ENCODE data around the gene GFI1. TPM values are rescaled to one million over a fixed set of nuclear protein-coding genes. Genes with fewer than 3 reads are reported as not detected.

Gene GFI1
- total and polyA plus RNA-seq, 2 of the 13 experiments (the other 11 are each of a cell fraction or from before 2014, with no cell fraction given) = 10.3 to 10.5 TPM

DNA sequence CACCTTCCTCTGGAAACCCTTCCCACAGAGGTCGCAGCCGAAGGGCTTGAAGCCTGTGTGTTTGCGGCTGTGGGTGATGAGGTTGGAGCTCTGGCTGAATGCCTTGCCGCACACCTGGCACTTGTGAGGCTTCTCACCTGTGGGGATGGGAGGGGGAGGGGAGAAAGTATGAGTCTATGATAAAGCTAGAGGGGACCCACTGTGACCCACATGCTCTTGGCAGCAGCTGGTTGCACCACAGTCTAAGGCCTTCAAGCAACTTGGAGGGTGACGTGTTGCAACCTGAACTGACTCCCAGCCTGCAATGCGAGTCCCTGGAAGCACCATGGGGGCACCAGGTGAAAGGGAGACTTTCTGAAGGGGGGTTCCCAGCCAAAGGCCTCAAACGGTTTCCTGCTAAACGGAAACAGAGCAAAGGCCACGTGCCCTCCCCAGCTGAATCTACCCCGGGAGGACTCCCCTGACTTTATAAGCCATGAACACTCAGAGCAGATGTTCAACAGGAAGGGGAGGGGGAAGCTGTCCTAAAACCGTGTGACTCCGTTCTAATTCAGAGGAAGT lies 10.6 kb downstream of the GFI1 start (continued):
- no peak for TF ChIP-seq HNRNPH1 (optimal IDR thresholded peaks at IDR 0.05; ENCODE audit: low read depth, low read length)
- TF ChIP-seq PCBP2 (optimal IDR thresholded peaks at IDR 0.05; ENCODE audit: low read depth, low read length, poor library complexity, severe bottlenecking) = no peak
- no peak for TF ChIP-seq RCOR2 (CRISPR knock-in tag; IDR thresholded peaks at IDR 0.05)
- TF ChIP-seq ZNF570 (CRISPR knock-in tag; IDR thresholded peaks at IDR 0.05; ENCODE audit: borderline replicate concordance) = no peak

DNA sequence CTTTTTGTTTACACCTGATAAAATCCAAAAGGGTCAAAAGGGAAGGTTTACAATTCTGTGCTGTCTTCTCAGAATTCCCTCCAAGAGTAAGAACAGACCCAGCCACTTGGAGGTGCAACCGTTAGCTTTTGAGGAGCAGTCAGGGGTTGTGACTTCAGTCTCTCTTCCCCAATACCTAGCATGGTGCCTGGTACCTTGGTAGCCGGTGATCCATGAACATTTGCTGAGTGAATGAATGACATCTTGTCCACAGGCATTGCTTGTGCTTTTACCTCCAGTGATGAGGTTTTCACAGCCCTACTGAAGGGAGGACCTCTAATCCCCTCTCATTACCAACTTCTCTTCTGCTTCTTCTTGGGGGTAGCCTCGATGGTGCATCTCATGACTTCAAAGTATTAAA lies 11.7 kb downstream of the GFI1 start:
- TF ChIP-seq, protein P1, sequence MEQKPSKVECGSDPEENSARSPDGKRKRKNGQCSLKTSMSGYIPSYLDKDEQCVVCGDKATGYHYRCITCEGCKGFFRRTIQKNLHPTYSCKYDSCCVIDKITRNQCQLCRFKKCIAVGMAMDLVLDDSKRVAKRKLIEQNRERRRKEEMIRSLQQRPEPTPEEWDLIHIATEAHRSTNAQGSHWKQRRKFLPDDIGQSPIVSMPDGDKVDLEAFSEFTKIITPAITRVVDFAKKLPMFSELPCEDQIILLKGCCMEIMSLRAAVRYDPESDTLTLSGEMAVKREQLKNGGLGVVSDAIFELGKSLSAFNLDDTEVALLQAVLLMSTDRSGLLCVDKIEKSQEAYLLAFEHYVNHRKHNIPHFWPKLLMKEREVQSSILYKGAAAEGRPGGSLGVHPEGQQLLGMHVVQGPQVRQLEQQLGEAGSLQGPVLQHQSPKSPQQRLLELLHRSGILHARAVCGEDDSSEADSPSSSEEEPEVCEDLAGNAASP (CRISPR knock-in tag; IDR thresholded peaks at IDR 0.05; ENCODE audit: borderline replicate concordance) = no peak
- TF ChIP-seq ZNF572 (CRISPR knock-in tag; IDR thresholded peaks at IDR 0.05) = no peak
- no peak for TF ChIP-seq U2AF2 (IDR thresholded peaks at IDR 0.05; ENCODE audit: low read depth, low read length)
- no peak for TF ChIP-seq KDM6A (CRISPR knock-in tag; IDR thresholded peaks at IDR 0.05; ENCODE audit: low read depth)
- no peak for TF ChIP-seq MAFF (IDR thresholded peaks at IDR 0.05; ENCODE audit: low read depth, low read length)
- TF ChIP-seq, protein P2, sequence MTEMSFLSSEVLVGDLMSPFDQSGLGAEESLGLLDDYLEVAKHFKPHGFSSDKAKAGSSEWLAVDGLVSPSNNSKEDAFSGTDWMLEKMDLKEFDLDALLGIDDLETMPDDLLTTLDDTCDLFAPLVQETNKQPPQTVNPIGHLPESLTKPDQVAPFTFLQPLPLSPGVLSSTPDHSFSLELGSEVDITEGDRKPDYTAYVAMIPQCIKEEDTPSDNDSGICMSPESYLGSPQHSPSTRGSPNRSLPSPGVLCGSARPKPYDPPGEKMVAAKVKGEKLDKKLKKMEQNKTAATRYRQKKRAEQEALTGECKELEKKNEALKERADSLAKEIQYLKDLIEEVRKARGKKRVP (CRISPR knock-in tag; IDR thresholded peaks at IDR 0.05) = no peak
- no peak for TF ChIP-seq ZBTB3 (CRISPR knock-in tag; IDR thresholded peaks at IDR 0.05; ENCODE audit: borderline replicate concordance, low read depth)
- no peak for TF ChIP-seq ZFAT (CRISPR knock-in tag; conservative IDR thresholded peaks at IDR 0.05)
- no peak for TF ChIP-seq GATAD1 (CRISPR knock-in tag; IDR thresholded peaks at IDR 0.05)
- H3K4me2 ChIP-seq (ENCODE audit: low read depth, low read length) = no peak overlapping the region
- H3K27ac ChIP-seq (ENCODE audit: extremely low read length, insufficient read depth, low read length) = no peak overlapping the region
- in situ Hi-C loops (cut with HindIII; ENCODE audit: extremely low pct_ligation_motif_present, low pct_unique_long_range_greater_than_20kb) (no loop called here), intact Hi-C loops (cut with micrococcal nuclease; ENCODE audit: unreplicated experiment) (no loop called here)
- ATAC-seq (no peak), FAIRE-seq (no peak), DNase-seq (ENCODE audit: low spot score) (no peak)
- H4K20me1 ChIP-seq (ENCODE audit: insufficient read depth, low read length) = no peaks in the 10 kb centered on the region
- no TSS peak for BruUV-seq (replicated peaks)
- H3K4me1 ChIP-seq (ENCODE audit: insufficient read depth, low read length) = no peaks in the 10 kb centered on the region
- H3K27me3 ChIP-seq (ENCODE audit: control insufficient read depth in 1 of 2, insufficient read depth in 2 of 2, low read length in 2 of 2) = no peaks in the 10 kb centered on the region
- no peak overlapping the region for H3K4me3 ChIP-seq (replicated peaks in 1 of 3; ENCODE audit: insufficient read depth in 1 of 3, low read depth in 2 of 3, low read length in 3 of 3)
- H3K36me3 ChIP-seq (replicated peaks in 1 of 2; ENCODE audit: control insufficient read depth in 1 of 2, insufficient read depth in 2 of 2, low read length in 2 of 2) = peaks cover 2 to 23% of the 10 kb centered on the region in 2 experiments
- H3K9ac ChIP-seq (ENCODE audit: insufficient read depth, low read depth, low read length) = no peak overlapping the region
- 83% methylated on average over 3 of the region's 3 CpGs for WGBS (ENCODE audit: low lambda C conversion rate)
- no peaks in the 10 kb centered on the region for H3K79me2 ChIP-seq (ENCODE audit: insufficient read depth, low read length)
- no peak overlapping the region for H2AFZ ChIP-seq (ENCODE audit: low read length)
- CTCF ChIA-PET (ENCODE audit: low intra/inter-chr PET ratio, low total read pairs) = no interaction called here
- POLR2A ChIA-PET = no interaction called here
- H3K9me3 ChIP-seq (ENCODE audit: low read length) = no peaks in the 10 kb centered on the region

All from HepG2 (cell line).